Hypothalamus (tissue), 51 donors: ENCODE data around the gene MTRF1.
"Not testable (repeated sequence)": the region's sequence is repeated elsewhere in the genome, so short reads cannot be mapped to it uniquely, and the experiment has no call there.

Source experiments
- DNase-seq, 51 donors: peaks; one replicate each; lab custom pipeline; 2025; lab: John Stamatoyannopoulos, UW

The MTRF1 gene

GRCh38 chr13:41284512-41285288, 21.3 kb upstream of the MTRF1 start:
- DNase-seq: no peak

DNA sequence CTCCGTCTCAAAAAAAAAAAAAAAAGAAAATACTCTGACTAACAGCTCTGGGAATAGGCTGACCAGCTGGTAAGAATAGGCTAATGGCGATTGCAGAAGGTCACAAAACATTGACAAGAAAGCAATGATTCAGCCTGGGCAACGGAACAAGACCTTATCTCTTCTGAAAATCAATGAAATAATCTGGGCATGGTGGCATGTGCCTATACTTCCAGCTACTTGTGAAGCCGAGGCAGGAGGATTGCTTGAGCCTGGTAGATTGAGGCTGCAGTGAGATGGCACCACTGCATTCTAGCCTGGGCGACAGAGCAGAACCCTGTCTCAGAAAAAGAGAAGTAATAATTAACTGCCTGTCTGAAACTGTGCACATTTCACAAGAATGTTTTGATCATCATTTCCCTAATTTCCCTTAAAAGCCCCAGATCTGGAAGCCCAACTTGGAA, 18.8 kb upstream of the MTRF1 start:
- DNase-seq: no peak

DNA sequence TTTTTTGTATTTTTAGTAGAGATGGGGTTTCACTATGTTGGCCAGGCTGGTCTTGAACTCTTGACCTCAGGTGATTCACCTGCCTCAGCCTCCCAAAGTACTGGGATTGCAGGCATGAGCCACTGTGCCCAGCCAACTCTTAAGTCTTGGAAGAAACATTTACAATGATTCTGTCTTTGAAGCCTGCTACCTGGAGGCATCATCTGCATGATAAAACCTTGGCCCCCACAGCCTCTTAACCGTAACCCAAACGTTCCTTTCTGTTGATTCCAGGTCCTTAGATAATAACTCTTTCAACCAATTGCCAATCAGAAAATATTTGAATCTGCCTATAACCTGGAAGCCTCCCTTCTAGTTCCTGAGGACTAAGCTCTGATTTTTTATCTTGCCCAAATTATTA, 15.8 kb upstream of the MTRF1 start:
- not testable (repeated sequence) for DNase-seq

DNA sequence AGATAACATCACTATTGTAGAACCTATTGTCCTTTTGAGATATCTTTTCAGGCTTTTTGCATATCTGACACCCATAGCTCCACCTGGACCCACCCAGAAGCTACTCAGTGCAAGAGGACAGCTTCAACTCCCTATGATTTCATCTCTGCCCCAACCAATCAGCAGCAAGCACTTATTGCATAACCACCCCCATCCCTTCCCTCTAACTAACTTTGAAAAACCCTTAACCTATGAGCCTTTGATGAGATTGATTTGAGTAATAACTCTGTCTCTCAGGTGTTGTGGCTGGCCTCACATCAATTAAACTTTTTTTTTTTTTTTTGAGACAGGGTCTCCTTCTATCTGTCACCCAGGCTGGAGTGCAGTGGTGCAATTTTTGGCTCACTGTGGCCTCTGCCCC, 13.4 kb upstream of the MTRF1 start:
- no peak for DNase-seq

- no peak for DNase-seq
These were observed 11.5 kb upstream of the MTRF1 start for GRCh38 chr13:41274881-41275280.

GRCh38 chr13:41273831-41274441, 10.6 kb upstream of the MTRF1 start:
- DNase-seq: no peak

DNA sequence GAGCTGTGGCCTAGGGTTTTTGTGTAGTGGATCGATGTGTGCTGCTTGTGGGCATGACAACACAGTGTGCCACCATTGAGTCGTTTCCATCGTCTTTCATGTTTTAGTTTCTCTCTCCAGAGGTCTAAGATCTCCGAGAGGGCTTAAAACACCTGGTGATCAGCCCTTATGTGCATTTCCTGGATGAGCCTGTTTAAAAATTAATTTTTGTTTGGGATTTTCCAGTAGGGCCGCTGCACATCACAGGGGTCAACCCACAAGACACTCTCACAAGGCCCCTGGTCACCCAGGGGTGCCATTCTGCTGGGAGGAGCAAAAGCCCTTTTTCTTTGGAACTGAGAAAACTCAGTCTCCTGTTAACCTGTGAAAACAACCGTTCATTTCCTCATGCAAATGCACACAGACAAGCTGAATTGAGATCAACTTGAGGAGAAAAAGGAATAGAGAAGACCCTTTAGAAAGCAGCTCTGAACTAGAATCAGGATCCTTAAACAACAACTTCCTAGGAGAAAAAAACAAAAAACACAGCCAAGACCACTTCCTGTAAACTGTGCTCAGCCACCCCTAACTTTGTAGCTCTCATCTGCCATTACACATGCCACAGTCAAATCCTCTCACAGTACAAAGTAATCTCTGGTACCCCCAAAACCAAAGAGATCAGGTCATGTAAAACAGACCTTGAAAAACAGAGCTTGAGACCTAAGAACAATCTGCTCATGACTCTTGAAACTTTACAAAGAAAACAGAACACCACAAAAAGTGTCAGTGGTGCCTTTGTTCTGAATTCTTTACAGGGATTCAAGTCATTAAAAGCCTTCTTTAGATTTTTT, 8.3 kb upstream of the MTRF1 start:
- no peak for DNase-seq

- no peak for DNase-seq
These were observed 5.4 kb upstream of the MTRF1 start for GRCh38 chr13:41268764-41269163.

GRCh38 chr13:41267106-41267505, 3.7 kb upstream of the MTRF1 start:
- DNase-seq: no peak

DNA sequence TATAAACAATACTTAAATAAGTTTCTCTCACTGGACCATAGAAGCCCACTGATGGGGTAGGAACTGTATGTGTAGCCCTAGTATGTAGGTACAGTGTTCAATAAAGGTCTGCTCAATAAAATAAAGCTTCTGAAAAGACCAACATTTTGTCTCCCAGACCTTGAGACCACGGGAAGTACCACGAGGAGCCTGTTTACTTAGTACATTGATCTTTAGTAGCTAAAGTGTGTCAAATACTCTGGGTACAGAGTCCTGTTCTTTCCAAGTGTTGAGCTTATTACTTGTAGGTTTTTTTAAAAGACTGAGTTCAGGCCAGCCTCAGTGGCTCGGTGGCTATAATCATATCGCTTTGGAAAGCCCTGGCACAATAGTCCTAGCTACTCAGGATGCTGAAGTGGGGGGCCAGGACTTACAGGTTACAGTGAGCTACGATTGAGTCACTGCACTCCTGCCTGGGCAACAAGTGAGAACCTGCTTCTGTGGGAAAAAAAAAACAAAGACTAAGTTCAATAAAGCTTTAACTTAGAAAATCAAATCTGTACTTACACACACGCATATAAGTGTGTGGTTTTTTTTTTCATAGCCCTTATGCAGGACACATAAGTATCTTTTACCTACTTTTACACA, 3.4 kb downstream of the MTRF1 start:
- DNase-seq: no peak

GRCh38 chr13:41257535-41257934, 5.8 kb downstream of the MTRF1 start:
- no peak for DNase-seq

- no peak for DNase-seq
These were observed 8.5 kb downstream of the MTRF1 start for GRCh38 chr13:41254902-41255301.

DNA sequence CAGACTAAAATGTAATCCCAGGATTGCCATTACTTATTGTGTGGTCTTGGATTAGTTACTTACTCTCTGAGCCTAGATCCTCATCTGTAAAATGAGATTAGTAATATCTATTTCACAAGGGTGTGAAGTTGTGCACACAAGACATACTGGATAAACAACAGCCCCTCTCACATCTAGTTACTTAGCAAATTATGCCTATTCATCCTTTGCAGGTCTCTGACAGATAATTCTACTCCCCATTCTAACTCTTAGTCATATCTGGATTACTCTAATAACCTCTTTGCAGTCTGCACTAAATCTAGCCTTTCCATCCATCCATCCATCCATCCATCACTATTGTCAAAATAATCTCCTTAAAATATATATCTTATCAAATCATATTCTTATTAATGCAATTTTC, 12.4 kb downstream of the MTRF1 start:
- DNase-seq: no peak

GRCh38 chr13:41246969-41247680, 16.3 kb downstream of the MTRF1 start:
- DNase-seq: no peak

GRCh38 chr13:41244556-41244955, 18.8 kb downstream of the MTRF1 start:
- DNase-seq: no peak

GRCh38 chr13:41241626-41242025, 21.8 kb downstream of the MTRF1 start:
- DNase-seq: no peak

DNA sequence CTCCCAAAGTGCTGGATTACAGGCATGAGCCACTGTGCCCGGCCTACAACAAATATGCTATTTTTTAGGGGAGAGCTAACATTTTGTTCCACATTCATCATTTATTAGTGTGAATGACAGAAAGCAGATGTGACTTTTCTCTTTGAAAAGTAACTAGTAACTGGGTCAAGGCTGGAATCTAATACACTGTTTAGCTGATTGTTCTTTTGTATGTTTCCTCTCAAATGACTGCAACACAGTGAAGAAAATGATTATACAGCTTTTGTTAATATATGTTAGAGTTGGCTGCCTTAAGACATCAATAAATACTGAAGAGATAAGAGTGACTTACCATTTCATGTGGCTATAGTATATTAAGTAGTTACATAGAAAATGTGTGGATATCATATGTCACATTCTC, 27.0 kb downstream of the MTRF1 start:
- no peak for DNase-seq

DNA sequence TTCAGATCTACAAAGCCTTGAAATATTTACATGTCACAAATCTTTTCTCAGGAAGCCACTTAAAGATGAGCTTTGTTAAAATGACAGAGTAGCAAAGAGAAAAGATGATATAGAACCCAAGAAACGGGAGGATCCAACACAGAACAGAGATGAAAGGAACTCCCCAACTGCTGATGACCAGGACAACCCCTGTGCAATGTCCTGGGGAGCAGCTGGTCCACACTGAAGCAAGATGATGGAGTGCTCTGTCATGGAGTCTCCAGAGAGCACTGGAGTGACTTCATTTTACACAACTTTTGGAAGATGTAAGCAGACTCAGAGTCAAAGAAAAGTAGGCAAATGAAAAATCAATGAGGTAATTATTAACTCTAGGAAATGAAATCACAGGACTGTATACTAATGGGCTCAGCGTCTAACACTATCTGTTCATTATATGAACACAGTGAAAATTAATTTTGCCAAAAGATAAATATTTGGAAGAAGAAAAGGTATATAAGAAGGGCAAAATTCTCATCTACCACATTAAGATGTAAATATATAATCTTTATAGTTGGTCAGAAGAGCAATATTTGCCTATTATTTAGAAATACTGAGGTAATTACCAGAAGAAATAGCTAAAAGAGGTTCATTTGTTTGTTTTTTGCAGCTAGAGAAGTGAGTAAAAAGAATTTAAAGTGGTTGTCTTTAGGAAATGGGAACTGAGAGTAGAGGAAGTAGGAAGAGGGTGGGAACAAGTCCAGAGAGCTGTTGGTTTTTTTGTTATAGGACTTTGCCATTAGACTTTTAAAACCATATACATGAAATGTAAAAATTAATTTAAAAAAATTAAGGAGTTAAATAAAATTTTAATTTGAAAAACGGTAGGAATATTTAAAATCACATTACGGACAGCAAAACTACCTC, 30.5 kb downstream of the MTRF1 start:
- DNase-seq: no peak

DNA sequence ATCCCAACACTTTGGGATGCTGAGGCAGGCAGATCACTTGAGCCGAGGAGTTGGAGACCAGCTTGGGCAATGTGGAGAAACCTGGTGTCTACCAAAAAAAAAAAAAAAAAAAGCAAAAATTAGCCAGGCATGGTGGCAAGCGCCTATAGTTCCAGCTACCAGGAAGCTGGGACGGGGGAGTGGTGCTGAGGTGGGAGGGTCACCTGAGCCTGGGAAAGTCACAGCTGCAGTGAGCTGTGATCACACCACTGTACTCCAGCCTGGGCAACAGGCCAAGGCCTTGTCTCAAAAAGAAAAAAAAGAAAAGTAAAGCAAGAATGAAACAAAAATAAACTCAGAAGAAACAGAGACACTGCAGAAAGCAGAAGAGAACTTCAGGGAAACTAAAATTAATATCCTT, 31.6 kb downstream of the MTRF1 start:
- no peak for DNase-seq
